Left ventricle myocardium inferior (tissue), 1 donor: Measurements from ENCODE around the gene PTPRM. TPM values are rescaled to one million over a fixed set of nuclear protein-coding genes. Genes with fewer than 3 reads are reported as not detected.

Experiments
- DNase-seq: peaks from one replicate; pipeline ENCODE4 v3.0.0-alpha.2; 2020
- H3K27ac ChIP-seq: fragments of 200-600 bp; replicated peaks from 2 replicates; pipeline ENCODE4 v1.8.0; 2021
- H3K27me3 ChIP-seq: fragments of 200-600 bp; 2 replicates; pipeline ENCODE4 v1.8.0; 2021; ENCODE audit warnings: low read depth
- H3K36me3 ChIP-seq: fragments of 200-600 bp; 2 replicates; pipeline ENCODE4 v1.8.0; 2021
- H3K4me1 ChIP-seq: fragments of 200-600 bp; 2 replicates; pipeline ENCODE4 v1.8.0; 2021
- H3K4me3 ChIP-seq: fragments of 200-600 bp; 2 replicates; pipeline ENCODE4 v1.8.0; 2021; ENCODE audit warnings: mild to moderate bottlenecking, moderate library complexity
- H3K9me3 ChIP-seq: fragments of 200-600 bp; replicated peaks from 2 replicates; pipeline ENCODE4 v1.8.0; 2021
- CTCF ChIP-seq: fragments of 200-600 bp; IDR thresholded peaks from 2 replicates; pipeline ENCODE4 v1.8.0; 2021; ENCODE audit warnings: antibody characterized with exemption, mild to moderate bottlenecking, borderline replicate concordance
- intact Hi-C: fragments of 100-400 bp; cut with micrococcal nuclease; formaldehyde crosslinking; loops from one replicate; pipeline ENCODE4 v1.11.0; 2022
- total RNA-seq: library from RNA; stranded (reverse); fragmentation: NEBNext Ultra II Directional; extraction: Animal tissue kit (Norgen Biotek cat#: 25700); gene quantifications from one replicate; pipeline ENCODE4 v1.2.1, GENCODE V29; 2021
- donor health status: DM: no; HTN: yes; CAD: no; lungs with severe emphysema.

PTPRM gene
- total RNA-seq, 1 donor from 2014 or later: 132 TPM

GRCh38 chr18:8238507-8238906, 671.4 kb downstream of the PTPRM start:
- intact Hi-C loops: no loop called here
- Histone ChIP-seq H3K27ac (no peak overlapping the region), H3K36me3 (no peaks in the 10 kb centered on the region), H3K27me3 (no peaks in the 10 kb centered on the region), H3K9me3 (peaks cover 13% of the 10 kb centered on the region), H3K4me1 (peaks cover 6% of the 10 kb centered on the region), H3K4me3 (no peak overlapping the region)
- TF ChIP-seq CTCF: no peak
- DNase-seq: no peak

- no peak for DNase-seq
- H3K4me3 ChIP-seq: no peak overlapping the region
- no peak overlapping the region for H3K27ac ChIP-seq
- intact Hi-C loops: no loop called here
- H3K9me3 ChIP-seq: no peaks in the 10 kb centered on the region
- H3K27me3 ChIP-seq: no peaks in the 10 kb centered on the region
- peaks cover 6% of the 10 kb centered on the region for H3K4me1 ChIP-seq
- H3K36me3 ChIP-seq: peaks cover 11% of the 10 kb centered on the region
- TF ChIP-seq CTCF: no peak
These were observed 674.6 kb downstream of the PTPRM start for GRCh38 chr18:8241731-8242130.

GRCh38 chr18:8242151-8242696, 675.1 kb downstream of the PTPRM start:
- no peaks in the 10 kb centered on the region for H3K9me3 ChIP-seq
- H3K4me3 ChIP-seq: no peak overlapping the region
- TF ChIP-seq CTCF: no peak
- H3K36me3 ChIP-seq: peaks cover 11% of the 10 kb centered on the region
- H3K4me1 ChIP-seq: peaks cover 6% of the 10 kb centered on the region
- no peak for DNase-seq
- H3K27me3 ChIP-seq: no peaks in the 10 kb centered on the region
- no peak overlapping the region for H3K27ac ChIP-seq
- intact Hi-C loops: no loop called here

- no peak for TF ChIP-seq CTCF
- H3K9me3 ChIP-seq: no peaks in the 10 kb centered on the region
- H3K27ac ChIP-seq: no peak overlapping the region
- DNase-seq: no peak
- H3K4me3 ChIP-seq: no peak overlapping the region
- intact Hi-C loops: no loop called here
- H3K4me1 ChIP-seq: peaks cover 4% of the 10 kb centered on the region
- H3K27me3 ChIP-seq: no peaks in the 10 kb centered on the region
- H3K36me3 ChIP-seq: peaks cover 16% of the 10 kb centered on the region
These were observed 680.6 kb downstream of the PTPRM start for GRCh38 chr18:8247700-8248099.

- Histone ChIP-seq H3K4me3 (no peak overlapping the region), H3K9me3 (no peaks in the 10 kb centered on the region), H3K27me3 (no peaks in the 10 kb centered on the region), H3K36me3 (peaks cover 23% of the 10 kb centered on the region), H3K4me1 (peaks cover 6% of the 10 kb centered on the region), H3K27ac (no peak overlapping the region)
- intact Hi-C loops: no loop called here
- DNase-seq: no peak
- no peak for TF ChIP-seq CTCF
These were observed 681.5 kb downstream of the PTPRM start for GRCh38 chr18:8248576-8248975.
